NB4 (cell line): ENCODE results near the gene NAPSA.

ENCODE experiments used
- CTCF ChIP-seq: IDR thresholded peaks from one replicate; pipeline ENCODE4 v1.5.1; 2012; ENCODE audit warnings: low read depth, low read length
- MYC ChIP-seq: IDR thresholded peaks from 2 replicates; pipeline ENCODE4 v1.6.1; 2011; ENCODE audit warnings: low read depth, low read length
- POLR2A ChIP-seq: IDR thresholded peaks from 2 replicates; pipeline ENCODE4 v1.6.1; 2011; ENCODE audit warnings: mild to moderate bottlenecking; ENCODE audit not compliant: insufficient read length; ENCODE audit errors: extremely low read depth
- TF ChIP-seq, protein P1 (sequence below): IDR thresholded peaks from 2 replicates; pipeline ENCODE4 v1.6.1; 2011; ENCODE audit warnings: low read depth, low read length

DNA sequence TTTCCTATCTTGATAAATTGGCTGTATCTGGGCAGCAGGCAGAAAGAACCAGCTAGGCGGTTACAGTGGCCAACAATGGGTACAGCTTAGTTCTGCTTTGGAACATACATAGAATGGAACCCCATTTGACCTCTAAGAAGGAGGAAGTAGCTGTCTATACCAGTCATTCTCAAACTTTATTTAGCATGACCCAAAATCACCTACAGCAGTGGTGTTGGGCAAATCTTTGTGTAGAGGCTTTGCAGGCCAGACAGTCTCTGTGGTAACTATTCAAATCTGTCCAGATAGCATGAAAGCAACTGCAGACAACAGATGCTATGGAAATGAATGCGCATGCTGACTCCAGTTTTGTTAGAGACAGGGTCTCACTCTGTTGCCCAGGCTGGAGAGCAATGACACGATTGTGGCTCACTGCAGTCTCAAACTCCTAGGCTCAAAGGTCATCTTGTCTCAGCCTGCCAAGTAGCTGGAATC is 24.3 kb downstream of the NAPSA start:
- TF ChIP-seq CTCF = no peak
- TF ChIP-seq POLR2A = no peak
- TF ChIP-seq, protein P1, sequence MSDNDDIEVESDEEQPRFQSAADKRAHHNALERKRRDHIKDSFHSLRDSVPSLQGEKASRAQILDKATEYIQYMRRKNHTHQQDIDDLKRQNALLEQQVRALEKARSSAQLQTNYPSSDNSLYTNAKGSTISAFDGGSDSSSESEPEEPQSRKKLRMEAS = no peak
- TF ChIP-seq MYC = no peak
